ENCODE measurements around the gene SLITRK3. TPM values are rescaled to one million over a fixed set of nuclear protein-coding genes. Genes with fewer than 3 reads are reported as not detected.

Gene SLITRK3
- total RNA-seq, 3 donors from 2014 or later (not counting 1 experiment from before 2014, with no cell fraction given) = not detected

DNA sequence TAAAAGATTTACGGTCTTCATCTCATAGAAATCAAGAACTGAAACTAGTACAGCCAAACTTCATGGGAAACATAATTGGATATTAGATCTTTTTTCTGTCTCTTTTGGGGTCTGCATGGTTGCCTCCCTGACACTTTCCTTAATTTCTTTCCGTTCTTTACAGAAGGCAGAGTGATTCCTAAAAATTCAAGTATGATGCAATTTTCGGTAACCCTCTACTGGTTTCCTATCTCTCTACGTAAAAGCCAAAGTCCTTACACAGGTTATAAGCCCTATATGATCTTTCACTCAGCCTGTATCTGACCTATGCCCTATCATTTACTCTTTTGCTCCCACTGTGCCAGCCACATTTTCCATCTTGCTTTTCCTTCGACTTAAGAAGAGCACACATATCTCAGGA, 6.8 kb upstream of the SLITRK3 start:
- TF ChIP-seq, protein P1, sequence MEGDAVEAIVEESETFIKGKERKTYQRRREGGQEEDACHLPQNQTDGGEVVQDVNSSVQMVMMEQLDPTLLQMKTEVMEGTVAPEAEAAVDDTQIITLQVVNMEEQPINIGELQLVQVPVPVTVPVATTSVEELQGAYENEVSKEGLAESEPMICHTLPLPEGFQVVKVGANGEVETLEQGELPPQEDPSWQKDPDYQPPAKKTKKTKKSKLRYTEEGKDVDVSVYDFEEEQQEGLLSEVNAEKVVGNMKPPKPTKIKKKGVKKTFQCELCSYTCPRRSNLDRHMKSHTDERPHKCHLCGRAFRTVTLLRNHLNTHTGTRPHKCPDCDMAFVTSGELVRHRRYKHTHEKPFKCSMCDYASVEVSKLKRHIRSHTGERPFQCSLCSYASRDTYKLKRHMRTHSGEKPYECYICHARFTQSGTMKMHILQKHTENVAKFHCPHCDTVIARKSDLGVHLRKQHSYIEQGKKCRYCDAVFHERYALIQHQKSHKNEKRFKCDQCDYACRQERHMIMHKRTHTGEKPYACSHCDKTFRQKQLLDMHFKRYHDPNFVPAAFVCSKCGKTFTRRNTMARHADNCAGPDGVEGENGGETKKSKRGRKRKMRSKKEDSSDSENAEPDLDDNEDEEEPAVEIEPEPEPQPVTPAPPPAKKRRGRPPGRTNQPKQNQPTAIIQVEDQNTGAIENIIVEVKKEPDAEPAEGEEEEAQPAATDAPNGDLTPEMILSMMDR (IDR thresholded peaks at IDR 0.05) = no peak
- H3K36me3 Mint-ChIP-seq = no peaks in the 10 kb centered on the region
- H3K9me3 ChIP-seq (ENCODE audit: control insufficient read depth, insufficient read depth, low read length) = peaks cover 4% of the 10 kb centered on the region
- no peaks in the 10 kb centered on the region for H3K4me1 Mint-ChIP-seq
- no peak overlapping the region for H3K4me3 ChIP-seq (ENCODE audit: low read length)
- H3K9me3 Mint-ChIP-seq = peaks cover 0 to 4% of the 10 kb centered on the region in 2 donors
- no peaks in the 10 kb centered on the region for H3K36me3 ChIP-seq (ENCODE audit: control insufficient read depth, insufficient read depth, low read length)
- intact Hi-C loops (cut with micrococcal nuclease) = no loop called here
- no peaks in the 10 kb centered on the region for H3K27me3 Mint-ChIP-seq (ENCODE audit: low read depth in 2 of 2)
- no peak for ATAC-seq
- no peak overlapping the region for H3K27ac ChIP-seq (ENCODE audit: low read length)
- peaks cover 3% of the 10 kb centered on the region for H3K4me1 ChIP-seq (ENCODE audit: control insufficient read depth, insufficient read depth, low read length)
- H3K4me3 Mint-ChIP-seq = no peak overlapping the region
- H3K27ac Mint-ChIP-seq = no peak overlapping the region
- DNase-seq = no peak
- 89% methylated on average over 4 of the region's 5 CpGs for WGBS (ENCODE audit: insufficient coverage)
- no peaks in the 10 kb centered on the region for H3K27me3 ChIP-seq (ENCODE audit: control insufficient read depth, insufficient read depth, low read length)

DNA sequence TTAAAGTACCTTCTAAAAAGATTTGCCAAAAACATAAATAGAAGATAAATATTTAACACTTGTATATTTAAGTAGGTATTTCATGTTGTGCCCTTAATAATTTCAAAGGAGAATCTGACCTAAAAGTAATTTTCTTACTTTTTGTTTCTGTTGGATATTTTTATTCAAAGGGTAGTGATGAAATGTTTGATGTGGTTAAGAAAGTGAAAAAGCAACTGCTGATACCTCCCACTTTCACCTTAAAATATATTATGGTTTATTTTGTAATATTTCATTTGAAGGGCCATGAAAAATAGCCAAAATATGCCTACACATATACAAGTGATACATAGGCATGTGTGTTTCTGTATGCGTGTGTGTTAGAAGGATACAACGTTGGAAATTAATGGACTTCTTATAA, 5.8 kb upstream of the SLITRK3 start:
- Histone ChIP-seq H3K27me3 (ENCODE audit: control insufficient read depth, insufficient read depth, low read length) (peaks cover 4% of the 10 kb centered on the region), H3K9me3 (ENCODE audit: control insufficient read depth, insufficient read depth, low read length) (peaks cover 4% of the 10 kb centered on the region), H3K4me3 (ENCODE audit: low read length) (no peak overlapping the region), H3K27ac (ENCODE audit: low read length) (no peak overlapping the region), H3K4me1 (ENCODE audit: control insufficient read depth, insufficient read depth, low read length) (peaks cover 5% of the 10 kb centered on the region), H3K36me3 (ENCODE audit: control insufficient read depth, insufficient read depth, low read length) (no peaks in the 10 kb centered on the region)
- Mint-ChIP-seq H3K27me3 (ENCODE audit: low read depth in 2 of 2) (peaks cover 1 to 7% of the 10 kb centered on the region in 2 donors), H3K4me3 (no peak overlapping the region), H3K9me3 (peaks cover 0 to 4% of the 10 kb centered on the region in 2 donors), H3K27ac (no peak overlapping the region), H3K36me3 (no peaks in the 10 kb centered on the region), H3K4me1 (no peaks in the 10 kb centered on the region)
- DNase-seq (no peak), ATAC-seq (no peak)
- intact Hi-C loops (cut with micrococcal nuclease) = no loop called here
- WGBS (ENCODE audit: insufficient coverage) = no CpG with 5 or more reads among the region's 2 CpGs
- TF ChIP-seq, protein P1 (IDR thresholded peaks at IDR 0.05) = no peak

DNA sequence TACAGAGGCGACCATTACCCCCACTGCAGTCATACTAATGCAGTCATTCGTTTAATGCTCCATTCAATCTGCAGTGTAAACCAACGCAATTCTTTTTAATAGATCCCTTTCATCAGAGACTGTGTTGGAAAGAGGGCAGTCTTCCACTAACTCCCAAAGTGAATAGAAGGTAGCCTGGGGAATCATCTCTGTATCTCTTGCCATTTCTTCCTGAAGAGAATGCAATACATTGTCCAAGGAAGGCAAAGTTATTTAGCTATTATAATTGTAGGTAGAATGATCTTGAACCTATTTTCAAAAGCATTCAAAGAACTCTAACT, 1.3 kb upstream of the SLITRK3 start:
- Mint-ChIP-seq H3K27me3 (ENCODE audit: low read depth in 2 of 2) (peaks cover 25 to 33% of the 10 kb centered on the region in 2 donors), H3K36me3 (peaks cover 7% of the 10 kb centered on the region), H3K4me1 (peaks cover 4 to 5% of the 10 kb centered on the region in 2 donors), H3K9me3 (peaks cover 2 to 11% of the 10 kb centered on the region in 2 donors), H3K4me3 (no peak overlapping the region), H3K27ac (no peak overlapping the region)
- Histone ChIP-seq H3K9me3 (ENCODE audit: control insufficient read depth, insufficient read depth, low read length) (no peaks in the 10 kb centered on the region), H3K4me3 (ENCODE audit: low read length) (no peak overlapping the region), H3K27me3 (ENCODE audit: control insufficient read depth, insufficient read depth, low read length) (peaks cover 22% of the 10 kb centered on the region), H3K36me3 (ENCODE audit: control insufficient read depth, insufficient read depth, low read length) (no peaks in the 10 kb centered on the region), H3K27ac (ENCODE audit: low read length) (no peak overlapping the region), H3K4me1 (ENCODE audit: control insufficient read depth, insufficient read depth, low read length) (peaks cover 8% of the 10 kb centered on the region)
- intact Hi-C loops (cut with micrococcal nuclease) = no loop called here
- TF ChIP-seq, protein P1 (IDR thresholded peaks at IDR 0.05) = no peak
- 12% methylated on average over 3 of the region's 3 CpGs for WGBS (ENCODE audit: insufficient coverage)
- DNase-seq (no peak), ATAC-seq (no peak)
